ENCODE measurements around the gene GALNTL6. TPM values are rescaled to one million over a fixed set of nuclear protein-coding genes. Genes with fewer than 3 reads are reported as not detected.

Gene GALNTL6
- total RNA-seq, 2 donors from 2014 or later = 0.19 to 0.20 TPM

- Histone ChIP-seq H3K4me1 (no peaks in the 10 kb centered on the region), H3K9ac (ENCODE audit: low read depth in 2 of 2, low read length in 2 of 2) (no peak overlapping the region), H3K4me3 (no peak overlapping the region), H3K27ac (no peak overlapping the region), H3K27me3 (no peaks in the 10 kb centered on the region), H3K9me3 (no peaks in the 10 kb centered on the region), H3K36me3 (no peaks in the 10 kb centered on the region)
- intact Hi-C loops (cut with DNase I) = no loop called here
- no peak for DNase-seq
- TF ChIP-seq CTCF (IDR thresholded peaks at IDR 0.05) = no peak
These were observed 286.2 kb downstream of the GALNTL6 start for GRCh38 chr4:172099376-172099775.

GRCh38 chr4:172103456-172103855 is 290.3 kb downstream of the GALNTL6 start:
- H3K4me3 ChIP-seq = no peak overlapping the region
- no peaks in the 10 kb centered on the region for H3K9me3 ChIP-seq
- H3K4me1 ChIP-seq = no peaks in the 10 kb centered on the region
- no peak overlapping the region for H3K27ac ChIP-seq
- H3K9ac ChIP-seq (ENCODE audit: low read depth in 2 of 2, low read length in 2 of 2) = no peak overlapping the region
- DNase-seq = no peak
- no peaks in the 10 kb centered on the region for H3K27me3 ChIP-seq
- TF ChIP-seq CTCF (IDR thresholded peaks at IDR 0.05) = no peak
- intact Hi-C loops (cut with DNase I) = no loop called here
- H3K36me3 ChIP-seq = no peaks in the 10 kb centered on the region

- H3K9ac ChIP-seq (ENCODE audit: low read depth in 2 of 2, low read length in 2 of 2) = no peak overlapping the region
- no peak for DNase-seq
- no peaks in the 10 kb centered on the region for H3K36me3 ChIP-seq
- no peaks in the 10 kb centered on the region for H3K9me3 ChIP-seq
- no peaks in the 10 kb centered on the region for H3K4me1 ChIP-seq
- intact Hi-C loops (cut with DNase I) = no loop called here
- H3K27me3 ChIP-seq = no peaks in the 10 kb centered on the region
- no peak for TF ChIP-seq CTCF (IDR thresholded peaks at IDR 0.05)
- no peak overlapping the region for H3K4me3 ChIP-seq
- no peak overlapping the region for H3K27ac ChIP-seq
These were observed 291.3 kb downstream of the GALNTL6 start for GRCh38 chr4:172104539-172104938.

- Histone ChIP-seq H3K9me3 (no peaks in the 10 kb centered on the region), H3K36me3 (no peaks in the 10 kb centered on the region), H3K9ac (ENCODE audit: low read depth in 2 of 2, low read length in 2 of 2) (no peak overlapping the region), H3K4me1 (no peaks in the 10 kb centered on the region), H3K27ac (no peak overlapping the region), H3K27me3 (no peaks in the 10 kb centered on the region), H3K4me3 (no peak overlapping the region)
- DNase-seq = no peak
- intact Hi-C loops (cut with DNase I) = no loop called here
- no peak for TF ChIP-seq CTCF (IDR thresholded peaks at IDR 0.05)
These were observed 292.7 kb downstream of the GALNTL6 start for GRCh38 chr4:172105918-172106317.

GRCh38 chr4:172109466-172109865 is 296.3 kb downstream of the GALNTL6 start:
- DNase-seq = no peak
- Histone ChIP-seq H3K9me3 (no peaks in the 10 kb centered on the region), H3K36me3 (no peaks in the 10 kb centered on the region), H3K27ac (no peak overlapping the region), H3K27me3 (no peaks in the 10 kb centered on the region), H3K9ac (ENCODE audit: low read depth in 2 of 2, low read length in 2 of 2) (no peak overlapping the region), H3K4me1 (no peaks in the 10 kb centered on the region), H3K4me3 (no peak overlapping the region)
- no peak for TF ChIP-seq CTCF (IDR thresholded peaks at IDR 0.05)
- intact Hi-C loops (cut with DNase I) = no loop called here
